GM12864 (cell line): ENCODE results near the gene ZBED3.

Experiments
- DNase-seq: peaks from one replicate; pipeline ENCODE4 v3.0.0-alpha.2; 2011; ENCODE audit warnings: low read depth
- H3K4me3 ChIP-seq: 2 replicates; pipeline ENCODE4 v1.5.1; 2011; ENCODE audit warnings: mild to moderate bottlenecking, low read depth, low read length, control low read depth
- TF ChIP-seq, protein P1 (sequence below): IDR thresholded peaks from 2 replicates; pipeline ENCODE4 v1.5.1; 2011; ENCODE audit warnings: low read depth, mild to moderate bottlenecking, moderate library complexity, low read length, control low read depth, inconsistent platforms; ENCODE audit errors: missing control alignments

ZBED3 gene

DNA sequence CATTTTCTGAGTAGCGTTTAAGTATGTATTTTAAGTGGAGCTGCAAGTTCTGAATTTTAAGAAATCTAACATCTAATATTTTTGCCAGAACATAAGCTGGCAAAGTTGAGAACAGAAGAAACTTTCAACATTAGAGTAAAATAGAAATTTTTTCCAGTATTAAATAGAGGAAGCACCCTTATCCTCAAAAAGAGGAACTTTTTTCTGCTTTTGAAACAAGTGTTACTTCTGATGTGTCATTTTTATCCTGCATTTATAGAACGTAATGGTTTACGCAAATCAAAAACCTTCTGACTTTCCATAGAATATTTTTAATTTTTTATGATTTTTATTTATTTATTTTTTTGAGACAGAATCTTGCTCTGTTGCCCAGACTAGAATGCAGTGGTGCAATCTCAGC lies 21.8 kb downstream of the ZBED3 start:
- H3K4me3 ChIP-seq, result no peak overlapping the region
- TF ChIP-seq, protein P1, sequence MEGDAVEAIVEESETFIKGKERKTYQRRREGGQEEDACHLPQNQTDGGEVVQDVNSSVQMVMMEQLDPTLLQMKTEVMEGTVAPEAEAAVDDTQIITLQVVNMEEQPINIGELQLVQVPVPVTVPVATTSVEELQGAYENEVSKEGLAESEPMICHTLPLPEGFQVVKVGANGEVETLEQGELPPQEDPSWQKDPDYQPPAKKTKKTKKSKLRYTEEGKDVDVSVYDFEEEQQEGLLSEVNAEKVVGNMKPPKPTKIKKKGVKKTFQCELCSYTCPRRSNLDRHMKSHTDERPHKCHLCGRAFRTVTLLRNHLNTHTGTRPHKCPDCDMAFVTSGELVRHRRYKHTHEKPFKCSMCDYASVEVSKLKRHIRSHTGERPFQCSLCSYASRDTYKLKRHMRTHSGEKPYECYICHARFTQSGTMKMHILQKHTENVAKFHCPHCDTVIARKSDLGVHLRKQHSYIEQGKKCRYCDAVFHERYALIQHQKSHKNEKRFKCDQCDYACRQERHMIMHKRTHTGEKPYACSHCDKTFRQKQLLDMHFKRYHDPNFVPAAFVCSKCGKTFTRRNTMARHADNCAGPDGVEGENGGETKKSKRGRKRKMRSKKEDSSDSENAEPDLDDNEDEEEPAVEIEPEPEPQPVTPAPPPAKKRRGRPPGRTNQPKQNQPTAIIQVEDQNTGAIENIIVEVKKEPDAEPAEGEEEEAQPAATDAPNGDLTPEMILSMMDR, result no peak

DNA sequence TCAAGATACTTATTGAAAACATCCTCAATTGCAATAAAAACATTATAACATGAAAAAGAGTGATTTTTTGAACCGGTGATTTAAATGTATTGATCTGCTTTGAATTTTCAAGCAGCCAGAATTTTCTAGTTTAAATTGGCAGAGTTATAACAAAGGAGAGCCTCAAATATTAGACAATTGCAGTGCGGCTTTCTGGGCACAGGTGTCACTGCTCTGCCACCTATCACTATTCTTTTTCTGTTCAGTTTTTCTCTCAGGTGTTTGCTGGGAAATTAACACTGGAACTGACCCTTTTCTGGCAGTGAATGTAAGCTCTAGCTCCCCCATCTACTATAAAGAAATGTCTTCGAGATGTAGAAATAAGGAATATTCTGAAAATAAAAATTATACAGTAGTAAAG lies 23.0 kb downstream of the ZBED3 start:
- TF ChIP-seq, protein P1, result peak; percentile 19
- no peak overlapping the region for H3K4me3 ChIP-seq
- DNase-seq, result no peak

More for the DNA sequence above, 21.8 kb downstream of the ZBED3 start:
- DNase-seq, result no peak

DNA sequence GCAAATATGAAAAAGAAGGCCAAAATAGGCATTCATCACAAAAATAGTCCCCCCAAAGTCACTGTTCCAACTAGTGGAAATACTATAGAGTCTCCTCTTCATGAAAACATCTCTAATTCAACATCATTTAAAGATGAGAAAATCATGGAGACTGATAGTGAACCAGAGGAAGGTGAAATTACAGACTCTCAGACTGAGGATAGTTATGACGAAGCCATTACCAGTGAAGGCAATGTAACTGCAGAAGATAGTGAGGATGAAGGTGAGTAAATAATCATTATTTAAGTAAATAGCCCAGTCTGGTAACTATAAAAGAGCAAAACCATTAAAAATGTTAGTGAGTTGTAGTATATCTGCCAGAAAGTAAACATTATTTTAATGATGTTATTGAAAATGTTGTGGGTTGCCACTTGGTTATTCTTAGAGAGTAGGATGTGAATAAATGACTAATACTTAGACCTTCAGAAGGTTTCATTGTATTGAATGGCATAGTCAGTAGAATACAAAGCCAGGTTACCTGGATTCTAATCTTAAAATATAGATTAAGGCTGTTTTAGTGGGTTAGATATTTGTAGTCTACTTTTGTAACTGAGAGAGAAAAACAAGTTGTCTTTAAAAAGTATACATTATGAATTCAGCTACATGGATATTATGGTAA lies 40.5 kb downstream of the ZBED3 start:
- TF ChIP-seq, protein P1, result no peak
- DNase-seq, result no peak
- no peak overlapping the region for H3K4me3 ChIP-seq

DNA sequence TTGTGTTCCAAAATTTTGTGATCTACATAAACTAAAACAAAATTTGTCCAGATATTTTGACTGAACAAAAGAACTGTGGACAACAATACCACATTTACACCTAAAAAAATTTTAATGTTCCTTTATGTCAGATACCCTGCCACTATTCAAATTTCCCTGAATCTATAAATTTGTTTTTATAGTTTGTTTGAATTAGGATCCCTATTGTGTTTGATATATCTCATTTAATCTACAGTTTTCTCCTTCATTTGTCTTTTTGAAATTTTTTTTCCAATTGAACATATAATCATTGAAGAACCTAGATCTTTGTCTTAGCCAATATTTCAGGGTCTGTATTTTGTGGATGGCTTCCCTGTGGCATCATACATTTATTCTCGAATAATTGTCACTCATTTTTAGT lies 51.1 kb downstream of the ZBED3 start:
- TF ChIP-seq, protein P1, result no peak
- DNase-seq, result no peak
- no peak overlapping the region for H3K4me3 ChIP-seq

DNA sequence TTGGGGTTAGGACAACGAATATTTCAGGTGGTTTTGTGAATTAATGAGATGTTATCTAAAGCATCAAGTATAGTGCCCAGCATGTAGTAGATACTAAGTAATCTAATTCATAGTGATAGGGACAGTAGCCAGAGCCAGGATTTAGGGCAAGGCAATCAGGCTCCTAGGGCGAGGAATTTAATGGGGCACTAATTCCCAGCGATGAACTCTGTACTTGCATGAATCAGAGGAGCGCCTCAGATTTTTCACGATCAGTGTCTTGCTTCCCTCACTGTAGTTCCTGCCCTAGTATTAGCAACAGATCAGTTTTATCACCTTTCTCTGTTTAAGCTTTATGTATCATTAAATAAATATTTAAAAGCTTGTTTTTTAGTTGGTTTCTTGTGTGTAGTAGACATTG lies 53.7 kb downstream of the ZBED3 start:
- TF ChIP-seq, protein P1, result no peak
- DNase-seq, result no peak
- H3K4me3 ChIP-seq, result no peak overlapping the region

DNA sequence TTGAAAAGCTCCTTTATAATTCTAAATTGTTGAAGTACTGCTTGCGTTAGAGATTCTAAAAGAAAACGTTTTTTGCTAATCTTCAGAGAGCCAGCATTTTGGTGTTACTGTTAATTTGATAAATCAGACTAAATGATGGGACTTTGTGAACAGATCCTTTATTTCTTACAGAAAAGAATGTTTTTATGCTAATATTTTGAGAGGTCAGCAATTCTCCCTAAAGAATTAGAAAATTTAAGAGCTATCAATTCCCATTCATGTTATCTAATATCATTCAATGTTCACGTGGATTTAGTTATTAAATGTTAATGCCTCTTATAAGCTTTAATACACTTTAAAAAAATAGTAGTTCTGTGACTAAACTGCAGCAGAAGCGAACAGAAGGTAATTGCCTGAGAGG lies 54.5 kb downstream of the ZBED3 start:
- H3K4me3 ChIP-seq, result no peak overlapping the region
- DNase-seq, result no peak
- TF ChIP-seq, protein P1, result no peak

DNA sequence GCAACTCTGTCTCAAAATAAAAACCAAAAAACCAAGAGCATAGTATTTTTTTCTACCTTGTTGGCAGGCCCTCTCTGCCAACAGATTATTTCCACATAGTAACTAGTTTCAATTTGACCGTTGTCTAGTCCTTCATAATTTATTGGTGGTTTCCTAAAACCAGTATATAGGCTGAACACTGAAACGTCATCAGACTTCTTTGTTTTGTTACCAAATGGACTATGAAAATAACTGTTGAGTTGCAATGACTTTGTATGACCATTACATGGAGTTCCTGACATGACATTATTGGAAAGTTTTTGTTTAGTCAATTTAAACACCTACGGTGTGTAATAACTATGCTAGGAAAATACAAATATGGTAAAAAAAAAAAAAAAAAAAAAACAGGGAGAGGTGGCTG lies 55.2 kb downstream of the ZBED3 start:
- H3K4me3 ChIP-seq, result no peak overlapping the region; the same call in 1 of the 2 replicates
- TF ChIP-seq, protein P1, result no peak
- no peak for DNase-seq
